ENCODE results near the gene CDCA5. TPM values are rescaled to one million over a fixed set of nuclear protein-coding genes. Genes with fewer than 3 reads are reported as not detected.

The CDCA5 gene
- polyA plus RNA-seq, 2 of the 4 experiments (the other 2 are of a cell fraction): 30.9 to 46.0 TPM

DNA sequence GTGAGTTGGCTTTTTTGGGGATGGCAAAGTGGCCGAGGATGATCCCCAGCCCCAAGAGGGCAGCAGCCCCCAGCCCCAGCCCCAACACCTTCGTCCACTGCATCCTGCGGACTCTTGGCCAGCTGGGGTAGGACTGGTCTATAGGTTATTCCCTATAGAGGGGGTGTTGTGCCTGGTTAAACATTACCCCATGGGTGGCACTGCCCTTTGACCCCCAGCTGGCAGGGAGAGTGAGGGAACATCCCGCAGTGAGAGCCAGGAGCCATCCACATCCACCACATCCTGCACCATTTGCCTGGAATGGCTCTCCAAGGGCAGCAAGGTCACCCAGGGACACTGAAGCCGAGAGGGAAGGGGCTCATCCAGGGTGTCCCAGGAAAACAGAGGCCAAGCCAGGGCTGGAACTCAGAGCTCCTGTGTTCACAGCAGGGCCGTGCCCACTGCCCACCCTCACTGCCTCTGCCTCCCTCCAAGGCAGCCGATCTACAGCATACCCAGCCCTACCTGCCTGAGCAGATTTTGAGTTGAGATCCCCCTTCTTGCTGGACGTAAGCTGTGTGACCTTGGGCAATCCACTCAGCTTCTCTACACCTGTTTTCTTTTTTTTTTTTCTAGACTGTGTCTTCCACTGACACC is 25.3 kb downstream of the CDCA5 start, which contains the start of gene NAALADL1:
TSS of gene NAALADL1 (minus strand) at position 135 of the 636 bp plus-strand sequence. CDS start at position 103, 32 bp downstream.
- ChIA-PET CTCF (interaction anchor here (0.6 to 2.3 kb wide), 10 partner anchors 10 to 283 kb away, joined by 3 to 10 read pairs (median 3); partner anchors contain the start of gene SNX15), POLR2A (interaction anchor here (0.6 kb wide), 1 partner anchor 43 kb away, joined by 4 read pairs; no protein-coding TSS in a partner anchor)
- 81% methylated on average over 8 of the region's 8 CpGs for WGBS (ENCODE audit: missing lambda C conversion rate)
- no peak for DNase-seq (ENCODE audit: low read depth in 1 of 2, low spot score in 1 of 2)
- Histone ChIP-seq H3K27ac (no peak within 1 kb of the TSS), H3K4me3 (no peak within 1 kb of the TSS), H3K4me1 (no peaks in the 10 kb centered on the region), H3K9me3 (no peaks in the 10 kb centered on the region), H3K4me2 (no peak within 1 kb of the TSS)
- no peak for FAIRE-seq
- ATAC-seq: no peak
- TF ChIP-seq BHLHE40 (IDR thresholded peaks at IDR 0.05; ENCODE audit: low read depth, low read length) (no peak), CHD4 (IDR thresholded peaks at IDR 0.05; ENCODE audit: borderline replicate concordance) (no peak), EHMT2 (IDR thresholded peaks at IDR 0.05; ENCODE audit: low read depth) (no peak), CHD2 (IDR thresholded peaks at IDR 0.05; ENCODE audit: low read length, partially characterized antibody) (no peak), JUNB (IDR thresholded peaks at IDR 0.05) (no peak), CBX2 (IDR thresholded peaks at IDR 0.05; ENCODE audit: borderline replicate concordance, low read depth) (no peak), GATA3 (IDR thresholded peaks at IDR 0.05; ENCODE audit: borderline replicate concordance) (no peak), MAFK (IDR thresholded peaks at IDR 0.05; ENCODE audit: partially characterized antibody) (no peak), RCOR1 (IDR thresholded peaks at IDR 0.05; ENCODE audit: low read depth, low read length) (no peak)
- TF ChIP-seq, protein P1, sequence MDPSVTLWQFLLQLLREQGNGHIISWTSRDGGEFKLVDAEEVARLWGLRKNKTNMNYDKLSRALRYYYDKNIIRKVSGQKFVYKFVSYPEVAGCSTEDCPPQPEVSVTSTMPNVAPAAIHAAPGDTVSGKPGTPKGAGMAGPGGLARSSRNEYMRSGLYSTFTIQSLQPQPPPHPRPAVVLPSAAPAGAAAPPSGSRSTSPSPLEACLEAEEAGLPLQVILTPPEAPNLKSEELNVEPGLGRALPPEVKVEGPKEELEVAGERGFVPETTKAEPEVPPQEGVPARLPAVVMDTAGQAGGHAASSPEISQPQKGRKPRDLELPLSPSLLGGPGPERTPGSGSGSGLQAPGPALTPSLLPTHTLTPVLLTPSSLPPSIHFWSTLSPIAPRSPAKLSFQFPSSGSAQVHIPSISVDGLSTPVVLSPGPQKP (IDR thresholded peaks at IDR 0.05; ENCODE audit: low read depth, low read length): no peak
- TF ChIP-seq, protein P2, sequence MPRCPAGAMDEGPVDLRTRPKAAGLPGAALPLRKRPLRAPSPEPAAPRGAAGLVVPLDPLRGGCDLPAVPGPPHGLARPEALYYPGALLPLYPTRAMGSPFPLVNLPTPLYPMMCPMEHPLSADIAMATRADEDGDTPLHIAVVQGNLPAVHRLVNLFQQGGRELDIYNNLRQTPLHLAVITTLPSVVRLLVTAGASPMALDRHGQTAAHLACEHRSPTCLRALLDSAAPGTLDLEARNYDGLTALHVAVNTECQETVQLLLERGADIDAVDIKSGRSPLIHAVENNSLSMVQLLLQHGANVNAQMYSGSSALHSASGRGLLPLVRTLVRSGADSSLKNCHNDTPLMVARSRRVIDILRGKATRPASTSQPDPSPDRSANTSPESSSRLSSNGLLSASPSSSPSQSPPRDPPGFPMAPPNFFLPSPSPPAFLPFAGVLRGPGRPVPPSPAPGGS (IDR thresholded peaks at IDR 0.05): no peak
- TF ChIP-seq, protein P3, sequence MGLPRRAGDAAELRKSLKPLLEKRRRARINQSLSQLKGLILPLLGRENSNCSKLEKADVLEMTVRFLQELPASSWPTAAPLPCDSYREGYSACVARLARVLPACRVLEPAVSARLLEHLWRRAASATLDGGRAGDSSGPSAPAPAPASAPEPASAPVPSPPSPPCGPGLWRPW (IDR thresholded peaks at IDR 0.05): no peak
- TF ChIP-seq, protein P4, sequence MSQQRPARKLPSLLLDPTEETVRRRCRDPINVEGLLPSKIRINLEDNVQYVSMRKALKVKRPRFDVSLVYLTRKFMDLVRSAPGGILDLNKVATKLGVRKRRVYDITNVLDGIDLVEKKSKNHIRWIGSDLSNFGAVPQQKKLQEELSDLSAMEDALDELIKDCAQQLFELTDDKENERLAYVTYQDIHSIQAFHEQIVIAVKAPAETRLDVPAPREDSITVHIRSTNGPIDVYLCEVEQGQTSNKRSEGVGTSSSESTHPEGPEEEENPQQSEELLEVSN (IDR thresholded peaks at IDR 0.05; ENCODE audit: borderline replicate concordance, low read depth): no peak

DNA sequence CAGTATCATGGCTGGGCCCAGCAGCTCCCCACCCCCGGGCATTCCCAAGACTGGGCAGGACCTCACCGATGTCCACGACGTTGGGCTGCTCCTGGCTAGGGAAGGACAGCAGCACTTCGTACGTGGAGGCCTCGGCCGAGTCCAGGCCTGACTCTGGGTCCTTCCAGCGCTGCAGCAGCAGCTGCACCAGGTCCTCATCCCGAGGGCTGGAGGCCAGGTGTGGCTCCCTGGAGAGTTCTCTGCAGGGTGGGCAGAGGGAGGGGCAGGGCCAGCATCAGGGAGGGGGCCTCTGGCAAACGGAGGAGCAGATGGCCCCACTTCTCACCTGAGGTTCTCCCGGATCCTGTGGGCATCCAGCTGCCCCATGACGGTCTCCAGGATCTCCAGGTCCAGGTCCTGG is 25.8 kb downstream of the CDCA5 start:
- H3K4me3 ChIP-seq: no peak overlapping the region
- WGBS (ENCODE audit: missing lambda C conversion rate): 69% methylated on average over 11 of the region's 13 CpGs
- H3K4me1 ChIP-seq: no peaks in the 10 kb centered on the region
- no peak for ATAC-seq
- CTCF ChIA-PET: interaction anchor here (1.3 to 2.3 kb wide), 6 partner anchors 10 to 33 kb away, joined by 3 to 10 read pairs (median 4); partner anchors contain the start of gene SNX15
- no peak overlapping the region for H3K4me2 ChIP-seq
- POLR2A ChIA-PET: no interaction called here
- no peak for FAIRE-seq
- DNase-seq (ENCODE audit: low read depth in 1 of 2, low spot score in 1 of 2): no peak
- H3K9me3 ChIP-seq: no peaks in the 10 kb centered on the region
- H3K27ac ChIP-seq: no peak overlapping the region
- no peak for TF ChIP-seq FOSL2 (IDR thresholded peaks at IDR 0.05)
- TF ChIP-seq FOSL2 (CRISPR knock-in tag; IDR thresholded peaks at IDR 0.05): no peak
- TF ChIP-seq MAFK (IDR thresholded peaks at IDR 0.05; ENCODE audit: partially characterized antibody): no peak
- TF ChIP-seq TFCP2L1 (CRISPR knock-in tag; IDR thresholded peaks at IDR 0.05): no peak
- TF ChIP-seq CBX8 (IDR thresholded peaks at IDR 0.05): no peak

DNA sequence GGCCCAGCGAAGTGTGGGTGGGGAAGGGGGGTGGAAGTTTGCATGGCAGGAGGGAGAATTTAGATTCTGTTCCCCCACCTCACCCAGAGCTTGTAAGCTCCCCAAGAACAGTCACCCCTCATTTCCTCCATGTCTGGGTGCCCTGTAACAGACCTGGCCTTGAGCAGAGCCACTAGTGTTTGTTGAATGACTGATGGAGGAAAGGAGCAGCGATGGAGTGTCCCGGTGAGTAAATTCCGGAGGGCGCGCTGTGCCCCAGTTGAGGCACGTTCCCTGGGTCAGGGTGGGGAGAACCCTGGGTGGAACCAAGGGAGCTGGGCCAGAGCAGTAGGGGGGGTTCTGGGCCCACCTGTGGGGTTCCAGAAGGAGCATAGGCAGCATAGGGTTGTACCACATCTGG is 26.3 kb downstream of the CDCA5 start:
- no peak for TF ChIP-seq ZSCAN20 (CRISPR knock-in tag; IDR thresholded peaks at IDR 0.05)
- TF ChIP-seq NFE2L2 (conservative IDR thresholded peaks at IDR 0.05; ENCODE audit: low read length): no peak
- TF ChIP-seq, protein P2 (IDR thresholded peaks at IDR 0.05): no peak
- no peaks in the 10 kb centered on the region for H3K4me1 ChIP-seq
- ChIA-PET CTCF (interaction anchor here (0.9 to 2.3 kb wide), 7 partner anchors 9 to 43 kb away, joined by 3 to 10 read pairs (median 3); partner anchors contain the start of genes ARL2 and SNX15), POLR2A (no interaction called here)
- no peak overlapping the region for H3K4me2 ChIP-seq
- no peak overlapping the region for H3K4me3 ChIP-seq
- no peak overlapping the region for H3K27ac ChIP-seq
- ATAC-seq (no peak), FAIRE-seq (no peak), DNase-seq (ENCODE audit: low read depth in 1 of 2, low spot score in 1 of 2) (no peak)
- WGBS (ENCODE audit: missing lambda C conversion rate): 88% methylated on average over 7 of the region's 7 CpGs
- no peaks in the 10 kb centered on the region for H3K9me3 ChIP-seq
